Neutrophil (primary cell): ENCODE results near the gene ANO6.

Experiments
- H3K27ac ChIP-seq: fragments of 200-600 bp; sonication (generic); 2 replicates; pipeline ENCODE4 v1.5.1; 2016; ENCODE audit warnings: mild to moderate bottlenecking, moderate library complexity
- H3K27me3 ChIP-seq: fragments of 200-600 bp; sonication (generic); 2 replicates; pipeline ENCODE4 v1.6.0; 2016; ENCODE audit warnings: mild to moderate bottlenecking
- H3K36me3 ChIP-seq: fragments of 200-600 bp; sonication (generic); 2 replicates; pipeline ENCODE4 v1.5.1; 2017
- H3K4me1 ChIP-seq, 2 experiments: fragments of 200-600 bp in 1 of 2; sonication (generic) in 1 of 2; 1 replicate in 1 of 2; 2 replicates in 1 of 2; pipeline versions ENCODE4 v1.5.1 to v1.6.1; 2013 to 2016; ENCODE audit warnings: low read depth in 1 of 2, low read length in 1 of 2, mild to moderate bottlenecking in 1 of 2, moderate library complexity in 1 of 2; ENCODE audit not compliant: control insufficient read depth in 1 of 2, insufficient read depth in 1 of 2
- H3K4me3 ChIP-seq, 2 experiments: fragments of 200-600 bp in 1 of 2; sonication (generic) in 1 of 2; 1 replicate in 1 of 2; 2 replicates in 1 of 2; pipeline ENCODE4 v1.5.1; 2013 to 2016; ENCODE audit warnings: low read depth in 1 of 2, low read length in 1 of 2, mild to moderate bottlenecking in 1 of 2, moderate library complexity in 1 of 2
- H3K9me3 ChIP-seq: fragments of 200-600 bp; sonication (generic); 2 replicates; pipeline ENCODE4 v1.5.1; 2016
- TF ChIP-seq, protein P1 (sequence below): fragments of 200-600 bp; sonication (generic); IDR thresholded peaks from 2 replicates; pipeline ENCODE4 v1.5.1; 2016; ENCODE audit warnings: antibody characterized with exemption

Gene ANO6

DNA sequence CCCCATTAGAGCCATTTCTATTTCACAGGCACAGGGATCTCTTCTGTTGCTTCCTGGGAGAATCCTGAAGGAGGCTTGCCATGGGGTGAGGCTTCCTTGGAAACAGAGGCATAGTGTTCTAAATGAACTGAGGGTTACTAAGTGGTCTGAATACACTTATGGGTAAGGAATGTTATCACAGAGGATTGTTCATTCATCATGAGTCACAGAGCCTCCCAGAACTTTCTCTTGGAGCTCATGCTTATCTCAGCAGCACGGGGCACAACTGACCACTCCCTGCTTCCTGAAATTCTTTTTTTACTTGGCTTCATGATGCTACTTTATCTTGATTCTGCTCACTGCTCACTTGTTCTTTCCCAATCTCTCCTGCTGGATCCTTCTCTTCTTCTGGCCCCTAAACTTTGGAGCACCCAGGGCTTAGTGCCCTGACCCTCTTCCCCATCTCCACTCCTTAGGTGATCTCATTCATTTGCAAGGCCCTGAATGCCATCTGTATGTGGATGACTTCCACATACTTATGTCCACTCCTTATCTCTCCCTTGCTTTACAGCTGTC, 57.9 kb downstream of the ANO6 start:
- Histone ChIP-seq H3K4me3 (no peak overlapping the region), H3K4me1 (peaks cover 14 to 23% of the 10 kb centered on the region in 2 experiments), H3K9me3 (no peaks in the 10 kb centered on the region), H3K27ac (no peak overlapping the region), H3K27me3 (no peaks in the 10 kb centered on the region), H3K36me3 (no peaks in the 10 kb centered on the region)
- TF ChIP-seq, protein P1, sequence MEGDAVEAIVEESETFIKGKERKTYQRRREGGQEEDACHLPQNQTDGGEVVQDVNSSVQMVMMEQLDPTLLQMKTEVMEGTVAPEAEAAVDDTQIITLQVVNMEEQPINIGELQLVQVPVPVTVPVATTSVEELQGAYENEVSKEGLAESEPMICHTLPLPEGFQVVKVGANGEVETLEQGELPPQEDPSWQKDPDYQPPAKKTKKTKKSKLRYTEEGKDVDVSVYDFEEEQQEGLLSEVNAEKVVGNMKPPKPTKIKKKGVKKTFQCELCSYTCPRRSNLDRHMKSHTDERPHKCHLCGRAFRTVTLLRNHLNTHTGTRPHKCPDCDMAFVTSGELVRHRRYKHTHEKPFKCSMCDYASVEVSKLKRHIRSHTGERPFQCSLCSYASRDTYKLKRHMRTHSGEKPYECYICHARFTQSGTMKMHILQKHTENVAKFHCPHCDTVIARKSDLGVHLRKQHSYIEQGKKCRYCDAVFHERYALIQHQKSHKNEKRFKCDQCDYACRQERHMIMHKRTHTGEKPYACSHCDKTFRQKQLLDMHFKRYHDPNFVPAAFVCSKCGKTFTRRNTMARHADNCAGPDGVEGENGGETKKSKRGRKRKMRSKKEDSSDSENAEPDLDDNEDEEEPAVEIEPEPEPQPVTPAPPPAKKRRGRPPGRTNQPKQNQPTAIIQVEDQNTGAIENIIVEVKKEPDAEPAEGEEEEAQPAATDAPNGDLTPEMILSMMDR = no peak

- no peak overlapping the region for H3K4me3 ChIP-seq
- TF ChIP-seq, protein P1 = no peak
- H3K4me1 ChIP-seq = no peaks in the 10 kb centered on the region
- H3K27me3 ChIP-seq = no peaks in the 10 kb centered on the region
- no peak overlapping the region for H3K27ac ChIP-seq
- no peaks in the 10 kb centered on the region for H3K36me3 ChIP-seq
- H3K9me3 ChIP-seq = no peaks in the 10 kb centered on the region
Observed at GRCh38 chr12:45276154-45276755, 60.4 kb downstream of the ANO6 start.

- Histone ChIP-seq H3K9me3 (no peaks in the 10 kb centered on the region), H3K4me1 (no peaks in the 10 kb centered on the region), H3K27me3 (no peaks in the 10 kb centered on the region), H3K27ac (no peak overlapping the region), H3K4me3 (no peak overlapping the region), H3K36me3 (no peaks in the 10 kb centered on the region)
- TF ChIP-seq, protein P1 = no peak
Observed at GRCh38 chr12:45278447-45278846, 62.6 kb downstream of the ANO6 start.

- Histone ChIP-seq H3K27ac (no peak overlapping the region), H3K36me3 (no peaks in the 10 kb centered on the region), H3K4me3 (no peak overlapping the region), H3K9me3 (no peaks in the 10 kb centered on the region), H3K27me3 (no peaks in the 10 kb centered on the region), H3K4me1 (no peaks in the 10 kb centered on the region)
- TF ChIP-seq, protein P1 = no peak
Observed at GRCh38 chr12:45279931-45280830, 64.3 kb downstream of the ANO6 start.

- H3K36me3 ChIP-seq = no peaks in the 10 kb centered on the region
- H3K4me3 ChIP-seq = no peak overlapping the region
- H3K27ac ChIP-seq = no peak overlapping the region
- TF ChIP-seq, protein P1 = no peak
- H3K27me3 ChIP-seq = no peaks in the 10 kb centered on the region
- H3K4me1 ChIP-seq = no peaks in the 10 kb centered on the region
- H3K9me3 ChIP-seq = no peaks in the 10 kb centered on the region
Observed at GRCh38 chr12:45281994-45282393, 66.1 kb downstream of the ANO6 start.
